Melanocyte of skin (primary cell): ENCODE results near the gene SERAC1. TPM values are rescaled to one million over a fixed set of nuclear protein-coding genes. Genes with fewer than 3 reads are reported as not detected.

ENCODE experiments used
- total RNA-seq, 2 donors: library from RNA; depleted of rRNA; stranded (reverse); fragments of >200 nt; gene quantifications; 2 replicates each; pipeline ENCODE4 v1.2.3, GENCODE V29; 2012

SERAC1 gene
- total RNA-seq = 1 to 10 TPM; 6.9 to 9.0 TPM

DNA sequence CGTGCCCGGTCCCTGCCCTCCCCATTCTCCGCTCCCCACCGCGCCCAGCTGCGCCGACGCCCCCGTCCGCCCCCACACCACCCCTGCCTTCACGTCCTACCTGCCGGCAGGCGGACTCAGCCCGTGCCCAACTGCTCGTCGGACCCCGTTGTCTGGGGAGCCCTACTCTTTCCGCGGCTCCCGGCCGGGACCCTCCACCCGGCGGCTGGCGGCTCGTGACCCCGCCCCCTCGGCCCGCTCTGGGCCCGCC lies at the start of gene SERAC1:
Gene SERAC1, minus strand, starts transcription at position 223 of the 250 bp plus-strand sequence. CDS start 9,899 bp downstream, outside the sequence.

Other genes starting within 250 kb of the SERAC1 start
- 1 to 10 TPM; 3.1 to 5.0 TPM for gene SYNJ2, start 186.4 kb downstream of the SERAC1 start, total RNA-seq
- 1 to 10 TPM; 3.0 to 3.1 TPM for gene GTF2H5, start 88 bp upstream of the SERAC1 start, total RNA-seq
- 100 to 1,000 TPM in 1 of 2 donors, 10 to 100 TPM in 1; 96.4 to 193 TPM for gene TULP4, start 144.2 kb upstream of the SERAC1 start, total RNA-seq